HEK293 (cell line): ENCODE results near the gene DLG2.

Experiments
- CTCF ChIA-PET: fragments of 350-600 bp; formaldehyde crosslinking; extraction: SDS; loops from one replicate; lab custom pipeline; 2021; ENCODE audit warnings: antibody characterized with exemption; lab: Yijun Ruan, JAX
- POLR2A ChIA-PET: fragments of 300-600 bp; formaldehyde crosslinking; extraction: SDS; loops from one replicate; lab custom pipeline; 2020; ENCODE audit warnings: antibody characterized with exemption, inconsistent platforms; lab: Yijun Ruan, JAX
- H3K27ac ChIP-seq: fragments of 200-500 bp; sonication (Bioruptor generic); 2 replicates; pipeline ENCODE4 v1.5.1; 2014; ENCODE audit warnings: low read depth, low read length, control low read depth, inconsistent platforms; ENCODE audit errors: extremely low read depth
- H3K36me3 ChIP-seq, 2 experiments: fragments of 200-500 bp in 1 of 2; sonication (Bioruptor generic) in 1 of 2; 1 replicate in 1 of 2; 2 replicates in 1 of 2; pipeline ENCODE4 v1.5.1; 2014 to 2017; ENCODE audit warnings: inconsistent platforms in 2 of 2, low read length in 2 of 2; ENCODE audit not compliant: control insufficient read depth in 2 of 2, insufficient read depth in 1 of 2
- H3K4me1 ChIP-seq: fragments of 200-500 bp; sonication (Bioruptor generic); 2 replicates; pipeline ENCODE4 v1.5.1; 2014; ENCODE audit warnings: mild to moderate bottlenecking, low read length, inconsistent platforms; ENCODE audit not compliant: control insufficient read depth, insufficient read depth
- H3K4me3 ChIP-seq: 2 replicates; pipeline ENCODE4 v1.5.1; 2011; ENCODE audit warnings: low read depth, mild to moderate bottlenecking, control low read depth, low read length, moderate library complexity
- H3K9me3 ChIP-seq: fragments of 200-500 bp; sonication (Bioruptor generic); 2 replicates; pipeline ENCODE4 v1.5.1; 2014; ENCODE audit warnings: low read depth, low read length, inconsistent platforms; ENCODE audit not compliant: control insufficient read depth, insufficient read depth
- AEBP2 ChIP-seq: fragments of 450-650 bp; formaldehyde crosslinking; IDR thresholded peaks from 2 replicates; pipeline ENCODE4 v1.5.1; 2016; ENCODE audit warnings: missing biosample characterization, missing genetic modification characterization, borderline replicate concordance
- FEZF1 ChIP-seq: fragments of 450-650 bp; formaldehyde crosslinking; IDR thresholded peaks from 2 replicates; pipeline ENCODE4 v1.5.1; 2016; ENCODE audit warnings: missing biosample characterization, missing genetic modification characterization
- KLF9 ChIP-seq: fragments of 450-650 bp; formaldehyde crosslinking; IDR thresholded peaks from 2 replicates; pipeline ENCODE4 v1.5.1; 2016; ENCODE audit warnings: missing biosample characterization, missing genetic modification characterization, low read depth
- PRDM10 ChIP-seq: fragments of 450-650 bp; formaldehyde crosslinking; IDR thresholded peaks from 2 replicates; pipeline ENCODE4 v1.5.1; 2016; ENCODE audit warnings: missing biosample characterization, missing genetic modification characterization
- YY1 ChIP-seq: fragments of 450-650 bp; formaldehyde crosslinking; IDR thresholded peaks from 2 replicates; pipeline ENCODE4 v1.5.1; 2018; ENCODE audit warnings: missing biosample characterization, missing genetic modification characterization
- ZNF114 ChIP-seq: fragments of 450-650 bp; formaldehyde crosslinking; IDR thresholded peaks from 2 replicates; pipeline ENCODE4 v1.5.0; 2017; ENCODE audit warnings: missing biosample characterization, missing genetic modification characterization
- ZNF157 ChIP-seq: fragments of 450-650 bp; formaldehyde crosslinking; IDR thresholded peaks from 2 replicates; pipeline ENCODE4 v1.5.1; 2016; ENCODE audit warnings: missing biosample characterization, missing genetic modification characterization
- ZNF211 ChIP-seq: fragments of 450-650 bp; formaldehyde crosslinking; IDR thresholded peaks from 2 replicates; pipeline ENCODE4 v1.5.1; 2016; ENCODE audit warnings: low read depth, missing biosample characterization, missing genetic modification characterization
- ZNF26 ChIP-seq: fragments of 450-650 bp; formaldehyde crosslinking; IDR thresholded peaks from 2 replicates; pipeline ENCODE4 v1.5.1; 2016; ENCODE audit warnings: missing biosample characterization, missing genetic modification characterization
- ZNF280D ChIP-seq: fragments of 450-650 bp; formaldehyde crosslinking; IDR thresholded peaks from 2 replicates; pipeline ENCODE4 v1.5.1; 2016; ENCODE audit warnings: missing biosample characterization, missing genetic modification characterization
- ZNF366 ChIP-seq: fragments of 450-650 bp; formaldehyde crosslinking; conservative IDR thresholded peaks from 2 replicates; pipeline ENCODE4 v1.5.1; 2016; ENCODE audit warnings: missing biosample characterization, missing genetic modification characterization
- ZNF391 ChIP-seq: fragments of 450-650 bp; formaldehyde crosslinking; IDR thresholded peaks from 2 replicates; pipeline ENCODE4 v1.5.1; 2016; ENCODE audit warnings: low read depth, missing biosample characterization, missing genetic modification characterization, borderline replicate concordance
- ZNF549 ChIP-seq: fragments of 450-650 bp; IDR thresholded peaks from 2 replicates; pipeline ENCODE4 v1.5.1; 2018; ENCODE audit warnings: missing biosample characterization, missing genetic modification characterization, mild to moderate bottlenecking, inconsistent platforms, moderate library complexity
- ZNF561 ChIP-seq: fragments of 450-650 bp; IDR thresholded peaks from 2 replicates; pipeline ENCODE4 v1.5.1; 2018; ENCODE audit warnings: missing biosample characterization, missing genetic modification characterization, borderline replicate concordance
- ZNF626 ChIP-seq: fragments of 450-650 bp; sonication (Bioruptor Pico); formaldehyde crosslinking; IDR thresholded peaks from 2 replicates; pipeline ENCODE4 v1.5.1; 2018; ENCODE audit warnings: missing biosample characterization, missing genetic modification characterization, inconsistent platforms
- ZNF664 ChIP-seq: fragments of 450-650 bp; formaldehyde crosslinking; IDR thresholded peaks from 2 replicates; pipeline ENCODE4 v1.5.1; 2016; ENCODE audit warnings: missing biosample characterization, missing genetic modification characterization
- ZNF776 ChIP-seq: fragments of 450-650 bp; formaldehyde crosslinking; IDR thresholded peaks from 2 replicates; pipeline ENCODE4 v1.5.0; 2017; ENCODE audit warnings: missing biosample characterization, missing genetic modification characterization, borderline replicate concordance
- ZSCAN4 ChIP-seq: fragments of 450-650 bp; formaldehyde crosslinking; IDR thresholded peaks from 2 replicates; pipeline ENCODE4 v1.5.1; 2017; ENCODE audit warnings: missing biosample characterization, missing genetic modification characterization

Gene DLG2

GRCh38 chr11:84963240-84963639 is 663.9 kb downstream of the DLG2 start:
- Histone ChIP-seq H3K27ac (no peak overlapping the region), H3K36me3 (no peaks in the 10 kb centered on the region), H3K4me3 (no peak overlapping the region), H3K9me3 (no peaks in the 10 kb centered on the region), H3K4me1 (no peaks in the 10 kb centered on the region)
- CTCF ChIA-PET: no interaction called here
- TF ChIP-seq ZNF366 (tag by site-specific recombination) (no peak), PRDM10 (tag by site-specific recombination) (no peak), ZNF26 (tag by site-specific recombination) (no peak), ZNF114 (tag by site-specific recombination) (no peak), FEZF1 (tag by site-specific recombination) (no peak), ZNF776 (tag by site-specific recombination) (no peak), ZNF626 (tag by site-specific recombination) (no peak), KLF9 (tag by site-specific recombination) (no peak), ZNF664 (tag by site-specific recombination) (no peak), AEBP2 (tag by site-specific recombination) (no peak), ZNF211 (no peak), ZNF157 (tag by site-specific recombination) (no peak)
- POLR2A ChIA-PET: no interaction called here

- ChIA-PET POLR2A (no interaction called here), CTCF (interaction anchor here (0.7 kb wide), 1 partner anchor 201 kb away, joined by 3 read pairs; no protein-coding TSS in a partner anchor)
- H3K9me3 ChIP-seq: no peaks in the 10 kb centered on the region
These were observed 665.1 kb downstream of the DLG2 start for GRCh38 chr11:84962018-84962417.

More at GRCh38 chr11:84962018-84962417, 665.1 kb downstream of the DLG2 start:
- H3K27ac ChIP-seq: no peak overlapping the region
- H3K4me1 ChIP-seq: no peaks in the 10 kb centered on the region
- H3K4me3 ChIP-seq: no peak overlapping the region
- H3K36me3 ChIP-seq: no peaks in the 10 kb centered on the region
- TF ChIP-seq ZNF366 (tag by site-specific recombination): no peak
- TF ChIP-seq ZNF561 (tag by site-specific recombination): no peak
- no peak for TF ChIP-seq ZNF626 (tag by site-specific recombination)
- TF ChIP-seq ZNF549 (tag by site-specific recombination): no peak
- no peak for TF ChIP-seq ZNF391 (tag by site-specific recombination)
- TF ChIP-seq YY1 (tag by site-specific recombination): no peak
- TF ChIP-seq ZNF280D (tag by site-specific recombination): no peak
- no peak for TF ChIP-seq ZSCAN4
